GM19468 (cell line): ENCODE data around the gene RNASEH1.

Experiments used
- ATAC-seq: cut with Tn5 transposase; IDR thresholded peaks from one replicate; pipeline ENCODE4 v1.9.1; 2021; ENCODE audit warnings: mild to moderate bottlenecking, moderate library complexity, moderate number of reproducible peaks; ENCODE audit not compliant: unreplicated experiment; ENCODE audit errors: extremely low read depth

The RNASEH1 gene

DNA sequence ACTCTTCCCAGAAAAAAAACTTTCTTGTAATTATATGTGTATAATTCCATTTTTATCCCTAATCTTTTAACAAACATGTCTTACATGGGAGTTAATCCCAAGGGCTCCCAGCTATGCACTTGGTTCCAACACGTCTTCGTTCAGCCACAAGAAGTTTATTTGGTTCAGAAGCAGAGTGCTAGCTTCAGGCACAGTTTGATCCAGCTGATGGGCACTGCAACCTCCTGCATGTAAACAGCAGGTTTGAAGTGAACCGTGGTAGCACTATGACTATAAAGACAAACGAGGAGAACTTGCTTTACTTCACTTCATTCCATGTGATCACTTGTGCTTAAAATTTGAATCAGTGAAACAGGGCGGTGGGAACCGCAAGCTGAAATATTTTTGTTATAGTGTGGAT is 7.0 kb upstream of the RNASEH1 start:
- ATAC-seq, result no peak

DNA sequence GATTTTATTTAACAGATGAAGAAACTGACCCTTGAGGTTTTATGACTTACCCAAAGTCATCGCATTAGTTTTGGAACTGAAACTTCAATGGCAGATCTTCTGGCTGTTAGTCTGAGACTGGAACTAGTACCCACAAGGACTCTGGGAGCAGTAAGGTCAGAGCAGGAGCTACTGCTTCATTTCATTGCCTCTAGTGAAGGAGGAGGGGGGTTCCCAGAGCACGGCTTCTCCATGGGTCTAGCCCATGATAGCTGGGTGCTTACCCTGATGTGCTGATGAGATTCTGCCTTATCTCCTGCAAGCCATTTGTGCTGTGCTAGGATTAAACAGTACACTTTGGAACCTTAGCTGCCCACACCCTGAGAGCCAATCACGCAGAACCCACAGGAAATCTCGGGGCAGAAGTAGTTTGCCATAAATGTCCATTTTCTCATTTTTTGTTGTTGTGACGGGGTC is 5.4 kb upstream of the RNASEH1 start:
- peak; percentile 37 for ATAC-seq

DNA sequence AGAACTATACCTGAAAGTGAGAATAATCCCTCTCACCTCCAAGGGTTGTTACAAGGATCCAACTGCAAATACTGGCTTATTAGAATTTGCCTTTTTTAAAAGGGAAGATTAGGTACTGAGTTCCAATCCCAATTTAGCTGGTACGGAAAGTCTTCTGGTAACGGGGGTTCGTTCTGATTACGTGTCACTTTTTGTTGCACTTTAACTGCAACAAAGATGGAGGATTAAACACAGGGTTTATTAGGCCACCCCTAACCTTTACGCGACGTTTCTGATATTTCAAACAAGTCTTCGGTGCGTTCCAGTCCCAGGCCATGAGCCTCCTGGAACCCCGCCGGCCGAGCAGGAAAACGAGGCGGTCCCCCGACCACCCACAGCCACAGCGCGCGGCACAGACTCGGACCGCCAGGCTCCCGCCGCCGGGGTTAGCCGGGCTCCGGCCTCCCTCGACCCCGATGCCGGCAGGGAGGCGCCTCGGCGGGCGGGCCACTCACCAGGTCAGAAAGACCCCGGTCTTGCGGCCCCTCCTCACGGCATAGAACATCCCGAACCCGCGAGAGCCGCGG is 411 bp downstream of the RNASEH1 start:
- peak; percentile 3 for ATAC-seq

DNA sequence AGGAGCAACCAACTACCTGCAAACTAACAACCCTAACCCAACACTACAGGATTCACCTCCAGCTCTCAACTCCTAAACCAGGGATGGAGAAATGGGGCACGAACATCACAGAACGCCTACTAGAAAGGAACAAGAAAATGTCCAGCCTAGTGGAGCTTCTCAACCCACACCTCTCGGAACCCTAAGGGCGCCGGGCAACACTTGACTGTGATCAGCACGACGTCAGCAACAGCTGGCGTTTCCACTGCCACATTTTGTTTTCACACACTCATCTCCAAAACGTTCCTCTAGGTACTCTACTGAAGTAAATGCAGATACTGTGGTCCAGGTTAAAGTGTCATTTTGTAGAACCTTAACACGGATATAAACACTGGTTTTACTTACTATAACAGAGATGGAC is 4.2 kb downstream of the RNASEH1 start:
- ATAC-seq, result no peak

DNA sequence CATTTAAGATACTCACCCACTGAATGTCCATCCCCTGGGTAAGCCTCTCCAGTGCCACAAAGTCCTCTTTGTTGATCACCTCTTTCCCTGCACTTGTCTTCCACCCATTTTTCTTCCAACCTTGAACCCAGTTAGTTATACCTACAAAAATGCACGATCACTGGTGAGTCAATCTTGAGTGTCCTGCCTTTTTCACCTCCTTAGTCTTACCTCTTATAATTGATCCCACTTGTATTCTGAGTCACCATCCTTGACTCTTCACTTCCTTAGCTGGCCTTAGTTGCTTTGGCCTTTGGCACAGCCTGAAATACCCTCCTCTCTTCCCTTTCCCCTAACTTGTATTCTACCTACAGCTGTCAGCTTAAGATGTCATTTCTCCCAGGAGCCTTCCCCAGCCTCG is 10.2 kb downstream of the RNASEH1 start:
- no peak for ATAC-seq

DNA sequence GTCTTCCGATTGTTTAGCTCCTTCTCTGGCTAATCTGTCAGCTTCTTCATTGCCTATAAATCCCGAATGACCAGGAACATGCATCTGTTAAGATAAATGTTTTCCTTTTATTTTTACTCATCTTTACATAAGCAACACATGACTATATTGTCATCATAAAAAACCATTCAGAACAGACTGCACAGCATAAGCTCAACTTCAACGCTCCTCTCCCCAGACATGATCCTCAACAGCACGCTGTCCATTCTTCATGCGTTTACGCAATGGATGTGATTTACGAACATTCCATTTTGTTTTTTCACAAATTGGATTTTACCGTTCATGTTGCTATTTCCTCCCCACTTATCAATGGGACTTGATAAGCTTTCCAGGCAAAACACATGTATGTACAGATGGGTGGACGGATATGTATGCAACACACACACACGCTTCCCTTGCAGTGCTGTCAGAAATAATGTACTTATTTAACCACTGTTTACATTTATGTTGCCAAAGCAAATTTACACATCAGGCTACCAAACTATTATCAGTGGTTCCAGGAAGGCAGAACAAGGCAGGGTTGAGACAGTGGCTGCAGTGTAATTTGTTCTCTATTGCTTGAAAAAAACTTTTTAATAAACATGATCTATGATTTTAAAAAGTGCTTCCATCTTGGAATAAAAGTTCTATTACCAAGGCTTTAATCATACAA is 12.2 kb downstream of the RNASEH1 start:
- no peak for ATAC-seq

DNA sequence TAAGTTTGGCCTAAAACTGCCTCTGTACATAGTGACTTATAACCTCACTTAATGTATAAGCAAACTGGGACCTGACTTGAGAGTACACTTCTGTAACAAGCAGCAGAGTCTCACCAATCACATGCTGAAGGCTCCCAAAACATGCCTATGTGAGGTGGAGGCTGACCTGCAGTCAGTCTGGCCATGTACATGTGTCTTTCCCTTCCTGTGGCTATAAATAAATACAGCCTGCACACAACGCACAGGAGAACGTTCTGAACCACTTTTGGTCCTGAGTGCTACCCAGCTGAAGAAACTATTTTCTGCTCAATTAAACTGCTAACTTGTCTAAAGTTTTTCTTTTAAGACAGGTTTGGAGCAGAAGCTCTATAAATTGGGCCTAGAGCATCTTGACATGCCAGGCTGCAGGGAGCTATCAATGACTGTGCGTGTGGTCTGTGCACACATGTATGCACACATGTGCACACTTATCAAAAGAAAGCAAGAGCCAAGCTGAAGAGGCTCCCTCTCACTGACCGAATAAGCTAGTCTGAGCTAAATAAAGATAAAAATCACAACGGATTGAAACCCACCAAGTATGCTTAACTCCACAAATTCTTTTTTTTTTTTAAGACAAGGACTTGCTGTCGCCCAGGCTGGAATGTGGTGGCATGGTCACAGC is 15.0 kb downstream of the RNASEH1 start:
- no peak for ATAC-seq

DNA sequence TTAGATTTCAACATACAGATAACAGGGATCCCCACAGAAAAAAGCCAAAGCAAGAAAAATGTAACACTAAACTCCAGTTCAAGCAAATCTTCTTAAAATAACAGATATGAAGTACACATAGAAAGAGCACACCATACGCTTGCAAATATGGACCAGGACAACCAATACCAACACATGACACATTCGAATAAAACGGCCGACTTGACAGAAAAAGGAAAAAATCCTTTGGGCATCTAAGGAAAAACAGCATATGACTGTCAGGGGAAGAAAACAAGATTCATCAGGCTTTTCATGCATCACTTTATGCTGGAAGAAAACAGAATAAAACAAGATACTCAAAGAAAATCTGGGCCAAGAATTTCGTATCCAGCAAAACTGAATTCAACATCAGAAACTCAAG is 16.0 kb downstream of the RNASEH1 start:
- no peak for ATAC-seq

DNA sequence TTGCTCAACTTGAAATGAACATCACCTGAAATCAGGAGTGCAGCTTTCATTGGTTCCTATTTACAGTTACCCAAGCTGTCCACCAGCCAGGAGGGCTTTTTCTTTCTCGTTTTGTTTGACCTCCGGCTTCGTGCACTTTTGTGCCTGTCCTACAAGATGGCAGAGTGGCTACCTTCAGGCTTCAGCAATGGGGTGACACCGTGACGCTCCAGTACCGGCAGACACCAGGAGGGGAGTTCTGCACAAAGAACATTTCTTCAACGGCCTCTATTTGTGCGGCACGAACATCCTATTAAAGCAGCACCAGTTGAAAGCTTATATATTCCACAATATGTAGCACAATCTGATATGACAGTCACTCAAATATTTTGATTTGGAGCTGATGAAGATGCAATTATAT is 18.3 kb downstream of the RNASEH1 start:
- no peak for ATAC-seq

DNA sequence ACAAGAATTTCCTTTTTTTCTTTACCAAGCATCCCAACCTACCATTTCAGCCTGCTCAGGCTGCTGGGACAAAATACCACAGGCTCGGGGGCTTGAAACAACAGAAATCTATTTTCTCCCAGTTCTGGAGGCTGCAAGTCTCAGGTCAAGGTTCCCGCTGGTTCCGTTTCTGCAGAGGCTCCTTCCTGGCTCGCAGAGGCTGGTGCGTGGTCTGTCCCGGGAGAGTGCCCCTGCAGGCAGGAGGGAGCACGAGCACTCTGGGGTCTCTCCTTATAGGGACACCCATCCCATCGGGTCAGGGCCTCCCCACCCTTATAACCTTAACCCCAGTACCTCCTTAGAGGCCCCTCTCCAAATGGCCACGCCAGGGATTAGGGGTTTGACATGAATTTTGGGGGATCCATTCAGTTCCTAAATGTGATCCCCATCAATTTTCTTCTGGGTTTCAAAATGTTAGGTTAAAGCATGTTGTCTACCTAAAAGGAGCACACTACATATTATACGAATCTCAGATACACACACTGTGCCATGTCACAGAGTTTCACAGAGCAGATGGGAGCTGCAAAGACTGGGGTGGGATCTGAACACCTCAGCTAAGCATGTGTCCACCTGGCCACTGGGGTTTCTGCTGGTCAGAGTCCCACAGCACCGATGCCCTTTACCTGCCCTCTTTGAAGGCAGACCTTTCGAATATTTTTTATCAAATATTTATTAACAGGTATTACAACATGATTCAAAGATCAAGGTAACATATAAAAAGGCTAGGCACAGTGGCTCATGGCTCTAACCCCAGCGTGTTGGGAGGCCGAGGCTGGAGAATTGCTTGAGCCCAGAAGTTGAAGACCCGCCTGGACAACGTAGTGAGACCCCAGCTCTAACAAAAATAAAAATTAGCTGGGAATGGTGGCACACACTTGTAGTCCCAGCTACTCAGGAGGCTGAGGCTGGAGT is 21.2 kb downstream of the RNASEH1 start:
- ATAC-seq, result no peak

DNA sequence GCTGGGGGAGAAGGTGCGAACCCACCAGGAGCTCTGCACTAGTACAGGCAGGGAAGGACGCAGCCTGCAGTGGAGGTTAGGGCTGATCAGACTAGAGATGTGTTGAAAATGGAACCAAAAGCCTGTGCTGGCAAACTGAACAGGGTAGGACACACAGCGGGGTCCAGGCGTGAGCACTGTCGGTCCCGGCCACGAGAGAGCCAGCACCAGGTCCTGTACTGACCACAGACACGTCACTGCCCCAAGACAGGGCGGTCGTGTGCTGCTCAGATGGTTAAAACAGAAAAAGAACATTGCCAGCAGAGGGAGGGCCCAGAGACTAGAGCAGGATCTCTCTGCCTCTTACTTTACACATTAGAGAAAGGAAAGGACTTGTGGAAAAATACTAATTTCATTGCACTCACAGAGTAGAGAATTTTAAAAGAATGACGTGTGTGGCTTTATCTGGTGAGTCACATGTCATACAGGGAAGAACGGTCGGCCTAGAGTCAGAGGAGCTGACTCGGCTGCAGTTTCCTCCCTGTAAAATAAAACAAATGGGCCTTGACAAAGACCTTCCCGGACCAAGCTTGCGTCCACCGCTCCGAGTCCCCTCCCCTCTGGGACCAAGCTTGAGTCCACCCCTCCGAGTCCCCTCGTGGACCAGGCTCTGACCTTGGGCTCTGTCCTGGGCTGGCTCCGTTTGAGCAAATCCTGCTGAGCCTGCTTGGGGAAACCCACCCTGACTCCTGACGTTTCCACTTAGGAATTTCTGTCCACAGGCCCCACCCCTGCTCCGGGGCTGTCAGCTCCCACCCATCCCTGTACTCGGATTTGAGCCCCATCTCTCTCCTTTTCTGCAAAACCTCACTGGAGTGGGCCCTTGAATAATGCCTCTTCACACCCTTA is 22.1 kb downstream of the RNASEH1 start:
- ATAC-seq, result no peak

DNA sequence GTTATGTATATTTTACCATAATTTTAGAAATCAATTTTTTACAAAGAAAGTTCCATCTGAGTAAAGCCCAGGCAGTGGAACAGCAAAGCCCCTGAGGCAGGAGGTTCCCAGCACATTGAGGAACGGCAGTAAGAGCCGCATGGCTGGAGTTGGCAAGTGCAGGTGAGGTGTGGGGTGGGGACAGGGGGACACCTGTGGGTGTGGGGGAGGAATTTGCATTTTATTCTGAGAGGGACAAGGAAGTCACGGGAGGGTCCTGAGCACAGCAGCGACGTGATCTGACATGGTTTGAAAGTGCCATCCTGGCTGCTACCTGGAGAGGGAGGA is 22.7 kb downstream of the RNASEH1 start:
- no peak for ATAC-seq

DNA sequence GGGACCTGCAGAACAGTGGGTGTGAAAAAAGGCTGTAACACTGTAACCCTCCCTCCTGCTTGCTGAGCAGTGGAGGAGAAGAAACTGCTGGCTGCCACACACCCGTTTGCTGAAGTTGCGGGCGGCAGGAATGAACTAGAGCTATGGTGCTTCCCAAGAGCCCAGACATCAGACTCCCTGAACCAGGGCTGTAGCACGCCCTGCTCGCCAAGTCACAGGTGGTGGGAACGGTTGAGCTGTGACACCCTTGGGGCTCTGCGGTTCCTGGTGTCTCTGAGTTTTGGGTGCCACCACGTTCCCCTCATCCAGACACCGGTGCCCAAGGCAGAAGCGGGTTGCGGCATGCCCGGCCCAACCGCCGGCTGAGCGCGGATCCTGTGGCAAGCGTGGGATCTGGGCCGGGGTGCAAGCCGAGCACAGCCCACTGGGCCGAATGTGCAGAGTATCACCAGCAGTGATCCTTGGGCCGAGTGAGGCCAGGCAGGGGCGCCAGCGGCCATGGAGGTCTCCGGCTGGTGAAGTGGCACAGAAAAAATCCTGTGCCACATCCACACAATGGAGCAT is 23.8 kb downstream of the RNASEH1 start:
- no peak for ATAC-seq

DNA sequence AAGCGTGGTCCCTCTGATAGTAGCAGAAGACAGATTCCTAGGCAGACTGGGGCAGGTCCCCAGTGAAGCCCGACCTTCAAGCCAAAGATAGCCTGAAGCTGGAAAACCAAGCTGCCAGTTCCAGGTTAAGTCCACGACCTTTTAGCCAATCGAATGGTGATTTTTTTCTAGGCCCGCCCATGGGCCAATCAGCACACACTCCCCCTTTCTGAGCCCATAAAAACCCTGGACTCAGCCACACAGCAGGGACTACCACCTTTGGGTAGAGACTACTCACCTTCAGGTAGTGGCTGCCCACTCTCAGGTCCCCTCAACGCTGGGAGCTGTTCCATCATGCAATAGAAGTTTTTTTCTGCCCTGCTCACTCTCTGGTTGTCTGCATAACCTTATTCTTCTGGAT is 24.3 kb downstream of the RNASEH1 start:
- ATAC-seq, result no peak

DNA sequence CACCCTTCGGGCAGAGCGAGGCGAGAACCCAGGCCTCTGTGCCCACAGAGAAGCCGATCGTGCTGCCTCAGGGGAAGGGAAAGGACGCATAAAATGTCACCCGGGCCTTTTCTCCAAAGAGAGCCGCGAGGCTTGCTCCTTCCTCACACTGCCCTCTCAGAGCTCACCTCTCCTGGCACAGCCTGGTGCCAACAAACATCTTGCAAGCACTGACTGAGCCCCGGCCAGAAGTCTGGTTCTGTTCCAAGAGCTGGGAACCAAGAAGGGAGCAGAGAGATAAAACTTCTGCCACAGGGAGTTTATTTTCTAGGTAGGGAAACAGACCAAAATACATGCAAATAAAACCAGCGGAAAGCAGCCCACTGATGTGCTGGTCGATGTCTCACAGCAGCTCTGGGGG is 25.2 kb downstream of the RNASEH1 start:
- ATAC-seq, result no peak

DNA sequence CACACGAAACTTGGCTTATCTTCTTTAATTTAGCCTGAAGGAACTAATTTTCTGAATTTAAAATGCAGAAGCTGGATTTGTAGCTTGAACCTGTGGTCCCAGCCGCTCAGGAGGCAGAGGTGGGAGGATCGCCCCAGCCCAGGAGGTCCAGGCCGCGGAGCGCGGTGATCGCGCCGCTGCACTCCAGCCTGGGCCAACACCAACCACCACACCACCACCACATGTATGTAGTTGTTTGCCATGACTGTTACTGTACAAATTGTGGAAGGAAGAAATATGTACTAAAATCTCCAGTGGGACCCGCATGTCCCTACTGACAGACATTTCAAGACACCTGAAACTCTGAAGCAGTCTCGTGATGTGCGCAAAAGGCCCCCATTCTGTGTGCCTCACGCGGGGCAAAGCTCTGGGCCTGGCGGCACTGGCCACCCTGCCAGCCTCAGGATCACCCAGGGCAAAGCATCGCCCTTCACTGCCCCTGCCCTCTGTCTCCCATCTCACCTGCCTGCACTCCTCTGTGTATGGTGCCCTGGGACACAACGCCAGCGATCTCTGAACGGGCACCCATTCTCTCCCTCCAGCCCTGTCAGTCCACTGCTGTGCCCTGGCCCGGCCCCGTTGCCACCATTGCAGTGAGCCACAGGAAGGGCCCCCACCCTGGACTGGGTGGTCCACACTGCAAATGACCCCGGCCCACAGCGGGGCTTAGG is 28.7 kb downstream of the RNASEH1 start:
- ATAC-seq, result no peak

DNA sequence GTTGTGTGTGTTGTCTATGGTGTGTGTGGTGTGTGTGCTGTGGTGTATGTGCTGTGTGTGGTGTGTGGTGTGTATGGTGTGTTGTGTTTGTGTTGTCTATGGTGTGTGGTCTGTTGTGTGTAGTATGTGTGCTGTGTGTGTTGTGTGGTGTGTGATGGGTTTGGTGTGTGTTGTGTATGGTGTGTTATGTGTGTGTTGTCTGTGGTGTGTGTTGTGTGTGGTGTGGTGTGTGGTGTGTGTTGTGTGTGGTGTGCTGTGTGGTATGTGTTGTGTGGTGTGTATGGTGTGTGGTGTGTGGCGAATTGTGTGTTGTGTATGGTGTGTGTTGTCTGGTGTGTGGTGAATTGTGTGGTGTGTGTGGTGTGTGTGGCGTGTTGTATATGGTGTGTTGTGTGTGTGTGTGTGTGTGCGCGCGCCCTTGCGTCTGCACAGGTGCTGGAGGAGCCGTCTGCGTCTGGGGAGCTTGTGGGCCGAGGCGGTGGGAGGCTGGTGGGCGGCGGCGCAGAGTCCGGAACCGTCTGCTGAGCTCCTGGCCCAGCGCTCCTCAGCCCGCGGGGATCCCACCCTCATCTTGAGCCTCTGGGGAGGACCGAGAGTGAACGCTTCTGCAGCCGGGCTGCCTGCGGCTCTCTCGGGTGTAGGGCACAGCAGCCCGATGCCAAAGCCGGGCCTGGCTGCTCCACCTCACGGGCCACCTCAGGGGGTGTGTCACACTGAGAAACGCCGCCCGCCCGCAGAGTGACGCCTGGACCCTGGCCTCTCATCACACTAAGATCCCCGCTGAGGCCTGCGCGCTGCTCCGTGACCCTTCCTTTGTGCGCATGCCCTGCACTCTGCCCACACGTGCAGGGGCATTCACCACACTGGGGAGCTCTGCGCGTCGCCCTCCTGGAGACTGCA is 30.0 kb downstream of the RNASEH1 start:
- ATAC-seq, result no peak

DNA sequence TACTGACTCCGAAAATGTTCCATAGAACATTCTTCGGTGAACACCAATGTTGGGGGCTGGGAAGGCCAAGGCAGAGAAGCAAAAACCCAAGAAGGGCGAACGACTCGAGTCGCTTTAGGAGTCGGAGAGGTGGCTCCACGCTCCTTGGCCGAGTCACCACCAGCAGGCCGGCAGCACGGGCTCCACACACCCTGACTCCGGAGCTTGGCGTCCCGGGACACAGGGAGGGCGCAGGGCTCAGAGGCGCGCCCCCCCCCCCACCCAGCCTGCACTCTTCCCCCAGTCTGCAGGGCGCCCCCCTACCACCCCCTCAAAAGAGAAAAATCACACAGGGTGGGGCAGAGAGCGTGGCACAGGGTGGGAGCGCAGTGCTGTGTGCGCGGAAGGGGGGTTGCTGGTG is 31.3 kb downstream of the RNASEH1 start:
- ATAC-seq, result no peak
